ENCODE results near the gene ARSK. TPM values are rescaled to one million over a fixed set of nuclear protein-coding genes. Genes with fewer than 3 reads are reported as not detected.
"Not testable (repeated sequence)": the region's sequence is repeated elsewhere in the genome, so short reads cannot be mapped to it uniquely, and the experiment has no call there.

The ARSK gene
- total RNA-seq, 6 donors from 2014 or later, result 2.1 to 11.0 (median 3.9) TPM

DNA sequence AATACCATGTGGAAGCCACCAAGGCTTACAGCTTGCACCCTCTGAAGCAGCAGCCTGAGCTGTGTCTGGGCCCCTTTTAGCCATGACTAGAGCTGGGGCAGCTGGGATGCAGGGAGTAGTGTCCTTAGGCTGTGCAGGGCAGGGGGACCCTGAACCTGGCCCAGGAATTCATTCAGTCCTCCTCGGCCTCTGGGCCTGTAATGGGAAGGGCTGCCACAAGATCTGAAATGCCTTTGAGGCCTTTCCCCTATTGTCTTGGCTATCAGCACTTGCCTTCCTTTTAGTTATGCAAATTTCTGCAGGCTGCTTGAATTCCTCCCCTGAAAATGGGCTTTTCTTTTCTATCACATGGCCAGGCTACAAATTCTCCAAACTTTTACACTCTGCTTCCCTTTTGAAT is 74.0 kb downstream of the ARSK start:
- 80 to 100% methylated on average over 1 of the region's 1 CpG for WGBS, 2 donors
- no peaks in the 10 kb centered on the region for H3K27me3 ChIP-seq
- TF ChIP-seq EP300 (IDR thresholded peaks at IDR 0.05), result no peak
- no peak for TF ChIP-seq POLR2A (IDR thresholded peaks at IDR 0.05)
- TF ChIP-seq CTCF (IDR thresholded peaks at IDR 0.05), result no peak
- no peak for TF ChIP-seq POLR2AphosphoS5 (IDR thresholded peaks at IDR 0.05)
- ATAC-seq (ENCODE audit: low FRiP score in 2 of 2) (peak in 1 of 2 donors; percentile 31), DNase-seq (no peak)
- peak overlapping the region in 1 of 4 donors; percentile 64 for H3K27ac ChIP-seq
- no peaks in the 10 kb centered on the region for H3K36me3 ChIP-seq
- H3K4me1 ChIP-seq, result peaks cover 5 to 10% (median 6%) of the 10 kb centered on the region in 4 donors
- no peak overlapping the region for H3K4me3 ChIP-seq
- no peaks in the 10 kb centered on the region for H3K9me3 ChIP-seq

GRCh38 chr5:95630394-95630917 is 75.6 kb downstream of the ARSK start:
- Histone ChIP-seq H3K4me3 (no peak overlapping the region), H3K9me3 (no peaks in the 10 kb centered on the region)

DNA sequence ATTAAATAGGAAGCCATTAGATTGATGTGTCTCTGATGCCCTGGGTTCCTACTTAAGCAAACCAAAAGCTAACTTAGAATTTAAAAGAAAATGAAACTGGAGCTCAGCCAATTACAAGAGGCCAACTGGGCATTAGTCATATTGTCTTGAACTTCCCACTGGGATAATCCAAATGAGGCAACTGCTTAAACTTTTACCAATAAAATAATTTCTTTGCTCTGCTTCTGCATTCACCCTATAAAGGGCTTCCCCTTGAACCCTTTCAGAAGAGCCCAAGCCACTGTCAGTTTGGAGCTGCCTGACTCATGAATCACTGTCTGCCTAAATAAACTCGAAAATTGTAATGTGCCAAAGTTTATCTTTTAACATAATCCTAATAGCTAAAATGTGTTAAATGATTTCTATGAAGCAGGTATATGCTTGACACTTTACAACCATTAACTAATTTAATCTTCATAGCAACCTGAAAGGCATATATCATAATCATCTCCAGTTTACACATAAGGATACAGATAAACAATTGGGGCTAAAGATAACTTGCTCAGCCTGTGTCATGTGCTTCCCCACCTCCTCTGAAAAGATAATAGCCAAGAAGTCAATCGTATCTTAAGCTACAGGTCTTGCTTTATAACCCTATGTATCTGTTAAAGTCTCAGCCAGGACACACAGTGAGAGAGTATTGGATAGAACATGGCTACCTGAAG is 76.5 kb downstream of the ARSK start:
- no peak for DNase-seq

More at GRCh38 chr5:95630394-95630917, 75.6 kb downstream of the ARSK start:
- no peaks in the 10 kb centered on the region for H3K36me3 ChIP-seq
- TF ChIP-seq CTCF (IDR thresholded peaks at IDR 0.05) (no peak), POLR2AphosphoS5 (IDR thresholded peaks at IDR 0.05) (no peak), POLR2A (IDR thresholded peaks at IDR 0.05) (no peak), EP300 (IDR thresholded peaks at IDR 0.05) (no peak)
- no peak overlapping the region for H3K27ac ChIP-seq
- H3K27me3 ChIP-seq, result no peaks in the 10 kb centered on the region
- ATAC-seq (ENCODE audit: low FRiP score in 2 of 2) (no peak), DNase-seq (no peak)
- 90 to 92% methylated on average over 5 of the region's 5 CpGs for WGBS, 2 donors
- peaks cover 5 to 10% (median 6%) of the 10 kb centered on the region in 4 donors for H3K4me1 ChIP-seq

DNA sequence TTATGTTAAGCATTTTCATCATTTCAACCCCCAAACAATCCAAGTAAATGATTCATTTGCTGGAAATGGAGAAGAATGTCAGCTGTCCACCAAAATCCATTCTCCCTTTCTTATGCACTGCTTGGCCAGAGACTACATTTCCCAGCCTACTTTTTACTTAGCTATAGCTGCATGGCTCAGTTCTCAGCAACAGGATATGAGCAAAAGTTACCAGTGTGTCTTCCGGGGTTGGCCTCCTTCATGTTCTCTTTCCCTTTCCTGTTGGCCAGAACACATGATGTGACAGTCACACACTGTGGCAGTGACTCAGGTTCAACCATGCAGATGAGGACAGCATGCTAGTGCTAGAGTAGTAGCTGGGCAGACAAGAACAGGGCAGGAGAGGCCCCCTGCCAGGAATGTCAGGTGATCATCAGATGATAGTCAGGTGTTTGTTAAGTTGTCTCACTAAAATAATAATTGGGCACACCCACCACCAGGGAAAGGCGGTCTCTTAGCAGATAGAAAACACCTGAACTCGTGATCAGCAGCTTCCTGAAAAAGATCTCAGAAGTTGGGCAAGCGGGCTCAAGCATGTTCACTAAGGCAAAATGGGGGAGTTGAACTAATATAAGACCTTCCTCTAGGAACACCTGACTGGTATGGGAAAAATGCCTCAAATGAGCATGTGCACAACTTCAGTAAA is 77.2 kb downstream of the ARSK start:
- Histone ChIP-seq H3K36me3 (no peaks in the 10 kb centered on the region), H3K9me3 (no peaks in the 10 kb centered on the region), H3K27me3 (no peaks in the 10 kb centered on the region), H3K4me3 (no peak overlapping the region), H3K4me1 (peaks cover 5 to 10% (median 6%) of the 10 kb centered on the region in 4 donors), H3K27ac (peak overlapping the region in 1 of 4 donors; percentile 13)
- ATAC-seq (ENCODE audit: low FRiP score in 2 of 2), result peak; percentile 59 to 66
- peak in 1 of 2 donors; percentile 41 for DNase-seq
- 82 to 83% methylated on average over 4 of the region's 4 CpGs for WGBS, 2 donors
- TF ChIP-seq POLR2A (IDR thresholded peaks at IDR 0.05) (peak in 1 of 4 donors; percentile 43), EP300 (IDR thresholded peaks at IDR 0.05) (no peak), POLR2AphosphoS5 (IDR thresholded peaks at IDR 0.05) (peak in 1 of 2 donors; percentile 54), CTCF (IDR thresholded peaks at IDR 0.05) (no peak)

More for the DNA sequence above, 76.5 kb downstream of the ARSK start:
- Histone ChIP-seq H3K27me3 (no peaks in the 10 kb centered on the region), H3K4me1 (peaks cover 5 to 10% (median 6%) of the 10 kb centered on the region in 4 donors), H3K4me3 (no peak overlapping the region), H3K27ac (peak overlapping the region in 1 of 4 donors; percentile 13), H3K9me3 (no peaks in the 10 kb centered on the region), H3K36me3 (no peaks in the 10 kb centered on the region)
- TF ChIP-seq POLR2A (IDR thresholded peaks at IDR 0.05), result no peak
- no peak for TF ChIP-seq CTCF (IDR thresholded peaks at IDR 0.05)
- no peak for TF ChIP-seq POLR2AphosphoS5 (IDR thresholded peaks at IDR 0.05)
- TF ChIP-seq EP300 (IDR thresholded peaks at IDR 0.05), result no peak
- peak in 1 of 2 donors; percentile 12 for ATAC-seq (ENCODE audit: low FRiP score in 2 of 2)
- WGBS, 2 donors, result 72% methylated on average over 2 of the region's 2 CpGs

DNA sequence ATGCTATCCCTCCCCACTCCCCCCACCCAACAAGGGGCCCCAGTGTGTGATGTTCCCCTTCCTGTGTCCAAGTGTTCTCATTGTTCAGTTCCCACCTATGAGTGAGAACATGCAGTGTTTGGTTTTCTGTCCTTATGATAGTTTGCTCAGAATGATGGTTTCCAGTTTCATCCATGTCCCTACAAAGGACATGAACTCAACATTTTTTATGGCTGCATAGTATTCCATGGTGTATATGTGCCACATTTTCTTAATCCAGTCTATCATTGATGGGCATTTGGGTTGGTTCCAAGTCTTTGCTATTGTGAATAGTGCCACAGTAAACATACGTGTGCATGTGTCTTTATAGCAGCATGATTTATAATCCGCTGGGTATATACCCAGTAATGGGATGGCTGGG is 78.0 kb downstream of the ARSK start:
- not testable (repeated sequence) for H3K27ac ChIP-seq; ATAC-seq (ENCODE audit: low FRiP score in 2 of 2); H3K4me3 ChIP-seq; H3K36me3 ChIP-seq; H3K27me3 ChIP-seq; DNase-seq; H3K4me1 ChIP-seq; H3K9me3 ChIP-seq
- WGBS, 2 donors, result 85 to 89% methylated on average over 2 of the region's 2 CpGs

Data from upper lobe of left lung (tissue), 6 donors.